HG03103 (cell line): ENCODE results near the gene MAK.
"Not testable (repeated sequence)": the region's sequence is repeated elsewhere in the genome, so short reads cannot be mapped to it uniquely, and the experiment has no call there.

Source experiments
- ATAC-seq: cut with Tn5 transposase; IDR thresholded peaks from one replicate; pipeline ENCODE4 v1.9.1; 2021; ENCODE audit warnings: low read depth; ENCODE audit not compliant: unreplicated experiment

The MAK gene

DNA sequence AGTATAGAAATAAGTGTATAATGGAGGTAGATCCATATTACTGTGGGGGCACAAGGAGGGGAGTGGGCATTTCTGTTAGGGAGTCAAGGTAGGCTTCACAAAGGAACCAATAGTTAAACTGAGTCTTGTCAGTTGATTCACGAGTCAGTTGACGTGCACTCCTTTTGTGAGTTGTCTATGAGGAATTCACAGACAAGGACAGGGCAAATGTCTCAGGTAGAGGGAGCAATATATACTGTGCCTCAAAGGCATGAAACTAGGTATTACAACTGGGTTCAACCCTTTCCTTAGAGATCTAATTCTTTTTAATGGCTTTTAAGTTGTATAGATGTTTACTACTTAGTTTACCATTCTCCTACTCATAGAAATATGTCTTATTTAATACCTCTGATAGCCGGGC, 104.5 kb downstream of the MAK start:
- ATAC-seq, result no peak

DNA sequence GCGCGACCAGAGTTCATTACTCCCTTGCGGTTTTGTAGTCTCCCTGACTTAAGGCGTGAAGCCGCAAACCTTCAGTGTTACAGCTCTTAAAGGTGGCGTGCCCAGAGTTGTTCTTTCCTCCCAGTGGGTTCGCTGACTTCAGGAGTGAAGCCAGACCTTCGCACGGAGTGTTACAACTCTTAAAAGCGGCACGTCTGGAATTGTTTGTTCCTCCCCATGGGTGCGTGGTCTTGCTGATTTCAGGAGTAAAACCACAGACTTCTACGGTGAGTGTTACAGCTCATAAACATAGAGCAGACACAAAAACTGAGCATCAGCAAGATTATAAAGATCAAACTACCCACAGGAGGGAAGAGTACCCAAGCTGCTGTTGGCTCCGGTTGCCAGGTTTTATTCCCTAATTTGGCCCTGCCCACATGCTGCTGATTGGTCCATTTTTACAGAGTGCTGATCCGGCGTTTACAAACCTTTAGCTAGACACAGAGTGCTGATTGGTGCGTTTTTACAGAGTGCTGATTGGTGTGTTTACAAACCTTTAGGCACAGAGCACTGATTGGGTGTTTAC, 105.1 kb downstream of the MAK start:
- ATAC-seq, result no peak

DNA sequence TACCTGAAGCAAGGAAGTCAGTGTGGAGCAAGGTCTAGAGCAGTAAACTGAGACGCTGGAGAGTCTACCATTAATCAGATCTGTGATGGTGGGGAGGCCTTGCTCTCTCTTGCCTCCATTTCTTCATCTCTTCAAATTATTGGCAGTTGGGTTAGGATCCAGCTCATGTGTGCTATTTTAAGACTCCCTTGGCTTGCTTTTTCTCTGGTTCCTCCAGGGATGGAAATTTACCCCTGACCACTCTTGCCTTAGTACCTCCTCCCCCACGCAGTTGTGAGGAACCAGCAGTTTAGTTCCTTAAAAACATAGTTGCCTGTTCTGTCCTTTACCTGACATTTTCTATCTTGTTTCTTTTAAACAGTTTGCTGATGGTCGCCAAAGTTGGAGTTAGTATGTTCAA, 108.1 kb downstream of the MAK start:
- ATAC-seq, result no peak

DNA sequence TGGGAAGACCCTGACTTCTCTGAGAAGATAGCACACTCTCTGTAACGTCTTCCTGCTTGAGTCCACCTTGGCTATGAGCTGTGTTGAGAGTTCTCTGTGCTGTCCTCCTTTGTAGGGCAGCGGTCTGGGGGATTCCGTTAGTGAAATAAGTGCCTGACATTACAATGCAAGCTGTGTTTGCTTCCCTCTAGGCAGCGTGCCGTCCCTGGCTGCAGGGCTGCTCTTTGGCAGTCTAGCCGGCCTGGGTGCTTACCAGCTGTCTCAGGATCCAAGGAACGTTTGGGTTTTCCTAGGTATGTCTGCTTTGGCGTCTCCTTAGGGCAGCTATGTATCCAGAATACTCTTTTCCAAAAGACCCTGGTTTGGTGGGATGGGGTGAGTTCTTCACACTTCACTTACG, 112.6 kb downstream of the MAK start:
- ATAC-seq, result no peak

DNA sequence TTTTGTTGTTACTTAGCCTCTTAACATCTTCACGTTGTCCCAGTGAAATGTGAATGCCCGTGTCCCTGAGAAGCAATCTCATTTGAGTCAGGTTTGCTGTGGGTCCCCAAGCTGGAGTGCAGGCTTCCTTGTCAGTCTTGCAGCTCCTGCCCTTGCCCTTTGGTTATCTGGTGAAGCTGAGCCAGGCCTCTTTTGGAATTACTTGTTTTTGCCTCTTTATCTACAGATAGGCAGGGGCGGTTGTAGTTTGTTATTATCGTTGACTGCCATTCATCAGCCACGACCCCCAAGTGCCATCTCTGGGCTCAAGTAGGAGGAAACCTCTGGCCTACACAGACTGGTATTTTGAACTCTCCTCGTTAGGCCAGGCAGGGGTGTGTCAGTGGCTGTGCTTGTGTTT, 113.3 kb downstream of the MAK start:
- no peak for ATAC-seq

DNA sequence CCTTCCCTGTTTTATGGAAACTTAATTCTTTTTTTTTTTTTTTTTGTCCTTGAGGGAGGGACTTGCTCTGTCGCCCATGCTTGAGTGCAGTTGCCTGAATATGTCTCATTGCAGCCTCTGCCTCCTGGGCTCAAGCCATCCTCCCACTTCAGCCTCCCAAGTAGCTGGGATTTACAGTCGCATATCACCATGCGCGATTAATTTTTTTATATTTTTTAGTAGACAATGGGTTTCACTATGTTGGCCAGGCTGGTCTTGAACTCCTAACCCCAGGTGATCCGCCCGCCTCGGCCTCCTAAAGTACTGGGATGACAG, 114.8 kb downstream of the MAK start:
- ATAC-seq, result no peak

DNA sequence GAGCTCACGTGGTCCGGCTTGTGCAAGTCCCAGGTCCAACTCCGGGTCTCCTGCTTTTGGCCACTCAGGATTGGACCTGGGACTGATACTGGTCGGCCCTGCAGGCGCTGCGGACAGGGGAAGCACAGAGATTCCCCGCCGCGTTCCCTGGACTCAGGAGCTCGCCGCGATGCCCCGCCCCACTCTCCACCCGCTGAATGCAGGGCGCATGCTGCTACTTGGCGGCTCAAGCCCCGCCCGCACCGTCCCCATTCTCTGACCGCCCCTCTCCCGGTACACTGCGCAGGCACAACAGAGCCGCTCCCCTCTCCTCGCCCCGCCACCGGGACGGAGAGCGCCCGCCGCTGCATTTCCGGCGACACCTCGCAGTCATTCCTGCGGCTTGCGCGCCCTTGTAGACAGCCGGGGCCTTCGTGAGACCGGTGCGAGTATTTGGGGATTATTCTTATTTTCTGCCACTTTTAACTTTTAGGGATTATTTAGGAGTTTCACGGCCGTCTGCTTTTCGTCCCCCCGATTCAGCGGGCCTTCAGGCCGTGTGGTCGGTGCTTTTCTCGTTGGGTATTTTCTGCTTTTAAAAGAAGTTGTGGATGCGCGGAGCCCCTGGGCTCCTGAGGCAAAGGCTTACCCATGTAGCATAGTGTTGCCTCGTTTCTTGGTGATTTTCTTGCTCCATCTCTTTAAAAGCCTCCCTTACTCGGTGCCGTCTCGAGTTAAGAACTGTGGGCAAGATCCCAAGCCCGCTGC, 115.3 kb downstream of the MAK start, which contains the start of gene TMEM14C:
TMEM14C (plus strand) TSS at position 251 of the 747 bp plus-strand sequence. CDS start 1,544 bp downstream, outside the sequence.
- ATAC-seq, result peak; percentile 98

DNA sequence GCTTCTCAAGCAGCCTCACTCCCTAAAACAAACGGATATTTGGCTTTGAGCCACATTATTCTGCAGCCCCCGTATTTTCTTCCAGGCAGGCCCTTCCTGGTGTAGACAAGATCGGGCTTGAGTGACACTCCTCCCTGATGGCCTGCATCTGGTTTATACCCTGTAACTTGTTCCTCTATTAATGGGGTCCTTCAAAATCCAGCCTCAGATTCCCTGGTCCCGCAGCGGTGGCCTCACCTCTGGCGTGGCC, 115.8 kb downstream of the MAK start:
- ATAC-seq, result no peak

DNA sequence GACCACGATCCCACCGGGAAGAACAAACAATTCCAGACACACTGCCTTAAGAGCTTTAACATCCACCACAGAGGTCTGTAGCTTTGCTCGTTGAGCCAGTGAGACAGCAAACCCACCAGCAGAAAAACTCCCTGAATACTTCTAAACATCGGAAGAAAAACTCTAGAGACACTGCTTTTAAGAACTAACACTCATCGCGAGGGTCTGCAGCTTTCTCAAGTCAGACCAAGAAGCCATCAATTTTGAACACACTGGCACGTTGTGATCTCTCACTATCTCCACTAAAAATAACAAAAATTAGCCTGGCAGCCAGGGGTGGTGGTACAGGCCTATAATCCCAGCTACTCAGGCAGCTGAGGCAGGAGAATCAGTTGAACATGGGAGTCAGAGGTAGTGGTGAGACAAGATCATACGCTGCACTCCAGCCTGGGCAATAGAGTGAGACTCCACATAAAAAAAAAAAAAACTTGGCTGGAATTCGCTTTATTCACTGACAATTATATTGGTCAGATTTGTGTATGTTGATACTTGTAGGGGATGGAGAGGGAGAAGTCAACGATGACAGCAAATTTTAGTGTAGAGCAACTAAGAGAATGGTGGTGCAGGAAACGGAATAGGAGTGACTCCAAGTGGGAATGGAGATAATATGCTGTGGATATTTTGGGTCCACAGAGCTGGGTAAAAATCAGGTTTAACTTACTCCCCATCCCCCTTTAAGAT, 116.3 kb downstream of the MAK start:
- ATAC-seq, result no peak

DNA sequence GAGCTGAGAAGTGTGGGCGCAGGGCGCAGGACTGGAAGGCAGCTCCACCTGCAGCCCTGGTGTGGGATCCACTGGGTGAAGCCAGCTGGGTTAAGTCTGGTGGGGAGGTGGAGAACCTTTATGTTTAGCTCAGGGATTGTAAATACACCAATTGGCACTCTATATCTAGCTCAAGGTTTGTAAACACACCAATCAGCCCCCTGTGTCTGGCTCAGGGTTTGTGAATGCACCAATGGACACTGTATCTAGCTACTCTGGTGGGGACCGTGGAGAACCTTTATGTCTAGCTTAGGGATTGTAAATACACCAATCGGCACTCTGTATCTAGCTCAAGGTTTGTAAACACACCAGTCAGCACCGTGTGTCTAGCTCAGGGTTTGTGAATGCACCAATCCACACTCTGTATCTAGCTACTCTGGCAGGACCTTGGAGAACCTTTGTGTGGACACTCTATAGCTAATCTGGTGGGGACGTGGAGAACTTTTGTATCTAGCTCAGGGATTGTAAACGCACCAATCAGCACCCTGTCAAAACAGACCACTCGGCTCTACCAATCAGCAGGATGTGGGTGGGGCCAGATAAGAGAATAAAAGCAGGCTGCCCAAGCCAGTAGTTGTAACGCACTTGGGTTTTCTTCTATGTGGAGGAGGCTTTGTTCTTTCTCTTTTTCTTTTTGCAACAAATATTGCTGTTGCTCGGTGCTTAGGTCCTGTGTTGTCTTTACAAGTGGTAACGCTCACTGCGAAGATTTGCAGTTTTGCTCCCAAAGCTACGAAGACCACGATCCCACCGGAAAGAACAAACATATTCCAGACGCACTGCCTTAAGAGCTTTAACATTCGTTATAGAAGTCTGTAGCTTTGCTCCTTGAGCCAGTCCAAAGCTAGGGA, 117.1 kb downstream of the MAK start:
- not testable (repeated sequence) for ATAC-seq

DNA sequence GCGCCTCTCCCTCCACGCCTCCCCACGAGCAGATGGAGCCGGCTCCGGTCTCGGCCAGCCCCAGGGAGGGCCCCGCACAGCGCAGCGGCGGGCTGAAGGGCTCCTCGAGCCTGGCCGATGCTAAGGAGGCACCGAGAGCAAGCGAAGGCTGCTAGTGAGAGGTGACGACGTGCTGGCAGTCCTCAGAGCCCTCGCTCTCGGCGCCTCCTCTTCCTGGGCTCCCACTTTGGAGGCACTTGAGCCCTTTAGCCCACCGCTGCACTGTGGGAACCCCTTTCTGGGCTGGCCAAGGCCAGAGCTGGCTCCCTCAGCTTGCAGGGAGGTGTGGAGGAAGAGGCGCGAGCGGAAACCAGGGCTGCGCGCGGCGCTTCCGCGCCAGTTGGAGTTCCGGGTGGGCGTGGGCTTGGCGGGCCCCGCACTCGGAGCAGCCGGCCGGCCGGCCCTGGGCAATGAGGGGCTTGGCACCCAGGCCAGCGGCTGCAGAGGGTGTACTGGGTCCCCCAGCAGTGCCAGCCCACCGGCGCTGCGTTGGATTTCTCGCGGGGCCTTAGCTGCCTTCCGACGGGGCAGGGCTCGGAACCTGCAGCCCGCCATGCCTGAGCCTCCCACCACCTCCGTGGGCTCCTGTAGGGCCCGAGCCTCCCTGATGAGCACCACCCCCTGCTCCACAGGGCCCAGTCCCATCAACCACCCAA, 117.9 kb downstream of the MAK start:
- ATAC-seq, result no peak

DNA sequence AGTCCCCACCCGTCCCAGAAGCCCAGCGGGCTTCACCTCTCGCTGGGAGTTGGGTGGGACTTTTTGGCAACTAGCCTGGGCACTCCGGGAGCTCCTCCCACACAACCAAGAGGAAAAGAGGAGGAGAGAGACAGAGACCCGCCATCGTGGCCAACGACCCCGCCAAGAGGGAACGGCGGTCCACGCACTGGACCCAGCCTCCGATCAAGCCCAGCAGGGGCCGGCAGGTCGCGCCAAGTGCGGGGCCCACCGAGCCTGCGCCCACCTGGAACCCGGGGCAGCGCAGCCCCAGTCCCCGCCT, 118.4 kb downstream of the MAK start:
- ATAC-seq, result no peak

DNA sequence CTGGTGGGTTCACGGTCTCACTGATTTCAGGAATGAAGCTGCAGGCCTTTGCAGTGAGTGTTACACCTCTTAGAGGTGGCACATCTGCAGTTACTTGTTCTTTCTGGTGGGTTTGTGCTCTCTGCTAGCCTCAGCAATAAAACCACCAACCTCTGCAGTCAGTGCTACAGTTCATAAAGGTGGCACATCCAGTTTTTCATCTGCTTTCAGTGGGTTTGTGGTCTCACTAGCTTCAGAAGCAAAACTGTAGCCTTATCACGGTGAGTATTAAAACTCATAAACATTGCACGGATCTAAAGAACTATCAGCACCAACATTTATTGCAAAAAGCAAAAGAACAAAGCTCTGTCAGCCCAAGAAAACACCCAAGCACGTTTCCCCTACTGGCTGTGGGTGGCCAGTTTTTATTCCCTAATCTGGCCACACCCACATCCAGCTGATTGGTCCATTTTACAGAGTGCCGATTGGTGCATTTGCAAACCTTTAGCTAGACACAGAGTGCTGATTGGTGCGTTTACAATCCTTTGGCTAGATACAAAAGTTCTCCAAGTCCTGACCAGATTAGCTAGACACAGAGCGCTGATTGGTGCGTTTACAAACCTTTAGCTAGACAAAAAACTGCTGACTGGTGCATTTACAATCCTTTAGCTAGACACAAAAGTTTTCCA, 118.9 kb downstream of the MAK start:
- no peak for ATAC-seq

DNA sequence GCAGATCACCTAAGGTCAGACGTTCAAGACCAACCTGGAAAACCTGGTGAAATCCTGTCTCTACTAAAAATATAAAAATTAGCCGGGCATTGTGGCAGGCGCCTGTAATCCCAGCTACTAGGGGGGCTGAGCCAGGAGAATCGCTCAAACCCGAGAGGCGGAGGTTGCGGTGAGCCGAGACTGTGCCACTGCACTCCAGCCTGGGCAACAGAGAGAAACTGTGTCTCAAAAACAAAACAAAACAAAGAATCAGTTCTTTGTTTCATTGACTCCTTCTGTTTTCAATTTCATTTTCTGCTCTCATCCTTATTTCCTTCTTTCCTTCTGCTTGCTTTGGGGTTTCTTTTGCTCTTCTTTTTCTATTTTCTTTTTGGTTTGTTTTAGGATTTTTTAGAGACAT, 124.4 kb downstream of the MAK start:
- no peak for ATAC-seq
